ENCODE measurements around the gene GMPS.

DNA sequence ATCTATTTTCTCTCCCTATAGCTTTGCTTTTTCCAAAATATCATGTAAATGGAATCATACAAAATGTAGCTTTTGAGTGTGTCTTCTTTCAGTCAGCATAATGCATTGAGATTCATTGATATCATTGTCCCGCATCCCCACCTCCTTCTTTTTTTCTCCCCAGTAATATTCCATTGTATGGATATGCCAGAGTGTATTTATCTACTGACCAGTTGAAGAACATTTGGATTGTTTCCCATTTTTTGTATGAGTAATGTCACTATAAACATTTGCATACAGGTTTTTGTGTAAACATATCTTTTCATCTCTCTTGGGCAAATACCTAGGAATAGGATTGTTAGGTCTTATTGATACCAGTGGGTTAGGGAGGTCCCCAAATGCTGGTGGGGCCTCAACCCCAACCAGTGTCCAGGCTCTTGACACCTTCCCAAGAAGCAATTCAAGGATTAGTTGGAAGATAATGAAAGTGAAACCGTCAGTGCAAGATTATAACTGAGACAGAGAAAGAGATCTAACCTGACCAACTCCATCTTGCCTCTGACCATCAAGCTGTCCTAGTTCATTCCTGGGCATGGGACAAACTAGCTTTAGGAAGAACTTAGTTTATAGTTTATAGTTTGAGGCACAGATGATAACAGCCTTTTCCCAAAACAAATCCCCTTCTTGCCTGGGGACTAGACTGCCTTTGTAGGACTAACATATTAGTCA lies 8.8 kb upstream of the GMPS start:
- TF ChIP-seq NFRKB (IDR thresholded peaks at IDR 0.05) = no peak
- no peak for TF ChIP-seq FOXM1 (IDR thresholded peaks at IDR 0.05; ENCODE audit: borderline replicate concordance)
- no peak for TF ChIP-seq BHLHE40 (IDR thresholded peaks at IDR 0.05; ENCODE audit: borderline replicate concordance)
- no peak for TF ChIP-seq ARNT (IDR thresholded peaks at IDR 0.05)
- no peak for TF ChIP-seq L3MBTL2 (conservative IDR thresholded peaks at IDR 0.05)
- no peak for TF ChIP-seq FOXA1 (IDR thresholded peaks at IDR 0.05)
- TF ChIP-seq TARDBP (IDR thresholded peaks at IDR 0.05) = no peak
- TF ChIP-seq FOXK2 (IDR thresholded peaks at IDR 0.05) = no peak
- no peak for TF ChIP-seq HDGF (IDR thresholded peaks at IDR 0.05; ENCODE audit: borderline replicate concordance)

Data from HEK293T (cell line).